AML-193 (cell line): ENCODE results near the gene LOC128125822.
A peak's percentile ranks its signal among the peaks of the same experiment; 100 is the strongest.

Experiments
- DNase-seq, 2 experiments: peaks; one replicate each; lab custom pipeline; 2025; lab: John Stamatoyannopoulos, UW

LOC128125822 gene

DNA sequence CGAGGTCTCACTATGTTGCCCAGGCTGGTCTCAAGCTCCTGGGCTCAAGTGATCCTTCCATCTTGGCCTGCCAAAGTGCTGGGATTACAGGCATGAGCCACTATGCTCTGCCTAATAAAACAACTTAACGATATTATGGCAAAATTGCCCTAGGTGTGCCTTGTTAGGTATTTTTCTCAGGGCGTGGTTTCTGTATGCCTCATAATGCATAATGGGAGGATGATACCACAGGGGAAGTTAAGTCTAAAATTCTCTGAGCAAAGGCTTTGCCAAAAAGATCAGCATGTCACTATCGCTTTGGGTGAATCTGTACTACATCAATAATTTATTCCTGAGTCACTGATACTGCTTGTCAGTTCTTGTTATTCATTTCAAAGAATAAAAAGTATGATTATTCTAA, 15.9 kb upstream of the LOC128125822 start:
- DNase-seq, result no peak

DNA sequence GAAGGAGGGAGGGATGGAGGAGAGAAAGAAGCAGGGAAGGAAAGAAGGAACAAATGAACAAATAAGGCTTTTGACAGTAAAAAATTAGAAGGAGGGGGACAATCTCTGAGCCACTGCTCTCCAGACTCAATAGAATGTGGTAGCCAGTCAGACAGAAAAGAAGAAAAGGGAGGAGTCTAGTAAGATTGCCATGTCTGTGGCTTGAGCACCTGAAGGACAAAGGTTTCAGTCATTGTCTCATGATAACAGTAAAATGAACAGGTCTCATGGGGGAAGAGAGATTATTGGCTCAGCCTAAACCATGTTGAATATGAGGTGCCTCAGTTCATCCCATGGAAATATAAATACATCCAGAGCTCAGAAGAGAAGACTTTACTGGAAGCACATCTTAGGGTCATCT, 14.0 kb upstream of the LOC128125822 start:
- no peak for DNase-seq

DNA sequence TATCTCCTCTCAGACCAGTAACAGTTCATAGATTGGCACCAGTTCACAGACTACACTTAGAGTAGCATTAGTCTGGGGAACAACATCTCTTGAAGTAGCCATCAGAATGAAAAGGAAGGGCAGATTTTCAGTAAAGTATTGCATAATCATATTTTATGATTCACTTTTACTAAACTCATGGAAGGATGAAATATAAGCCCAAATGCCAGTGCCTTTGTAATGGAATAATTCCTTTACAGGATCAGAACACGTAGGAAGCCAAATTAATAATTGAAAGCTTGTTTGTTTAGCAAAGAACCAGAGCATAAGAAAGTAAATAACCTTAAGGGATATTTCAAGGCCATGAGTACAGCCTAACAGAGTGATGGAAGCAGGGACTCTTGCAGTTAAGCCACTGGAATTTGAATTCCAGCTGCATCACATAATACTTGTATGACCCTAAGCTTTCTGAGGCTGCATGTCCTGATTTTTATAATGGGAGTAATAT, 11.4 kb upstream of the LOC128125822 start:
- no peak for DNase-seq

DNA sequence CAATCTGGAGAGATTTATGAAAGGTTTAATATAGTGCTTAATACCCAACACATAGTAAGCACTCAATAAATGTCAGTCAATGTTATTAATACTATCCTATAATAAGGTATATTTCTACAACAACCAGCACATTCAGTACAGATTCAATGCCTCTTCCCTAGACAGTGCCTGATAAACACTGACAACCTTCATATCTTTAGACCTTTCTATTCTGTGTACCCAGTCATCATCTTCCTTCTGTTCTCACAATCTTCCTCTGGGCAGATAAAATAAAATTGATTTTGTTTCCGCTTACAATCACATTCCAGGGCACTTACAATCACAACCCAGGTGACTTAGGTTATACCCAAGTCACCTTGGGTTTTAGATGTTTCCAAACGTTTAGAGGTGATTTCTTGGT, 11.0 kb upstream of the LOC128125822 start:
- no peak for DNase-seq

DNA sequence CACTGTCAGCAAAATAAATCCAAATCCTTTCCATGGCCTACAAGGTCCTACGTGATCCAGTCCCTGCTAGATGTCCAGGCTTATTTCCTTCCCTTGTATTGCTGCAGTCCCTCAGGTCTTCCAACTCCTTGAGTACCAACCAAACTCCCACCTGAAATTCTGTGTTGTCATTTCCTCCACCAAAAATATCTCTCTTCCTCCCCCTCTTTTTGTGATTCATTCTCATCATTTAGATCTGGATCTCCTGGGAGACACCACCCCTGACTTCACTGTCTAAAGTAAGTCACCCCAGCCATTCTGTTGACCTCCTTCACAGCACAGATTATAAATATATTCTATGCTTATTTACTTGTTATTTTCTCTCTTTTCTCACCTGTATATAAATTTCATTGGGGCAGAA, 9.0 kb upstream of the LOC128125822 start:
- no peak for DNase-seq

DNA sequence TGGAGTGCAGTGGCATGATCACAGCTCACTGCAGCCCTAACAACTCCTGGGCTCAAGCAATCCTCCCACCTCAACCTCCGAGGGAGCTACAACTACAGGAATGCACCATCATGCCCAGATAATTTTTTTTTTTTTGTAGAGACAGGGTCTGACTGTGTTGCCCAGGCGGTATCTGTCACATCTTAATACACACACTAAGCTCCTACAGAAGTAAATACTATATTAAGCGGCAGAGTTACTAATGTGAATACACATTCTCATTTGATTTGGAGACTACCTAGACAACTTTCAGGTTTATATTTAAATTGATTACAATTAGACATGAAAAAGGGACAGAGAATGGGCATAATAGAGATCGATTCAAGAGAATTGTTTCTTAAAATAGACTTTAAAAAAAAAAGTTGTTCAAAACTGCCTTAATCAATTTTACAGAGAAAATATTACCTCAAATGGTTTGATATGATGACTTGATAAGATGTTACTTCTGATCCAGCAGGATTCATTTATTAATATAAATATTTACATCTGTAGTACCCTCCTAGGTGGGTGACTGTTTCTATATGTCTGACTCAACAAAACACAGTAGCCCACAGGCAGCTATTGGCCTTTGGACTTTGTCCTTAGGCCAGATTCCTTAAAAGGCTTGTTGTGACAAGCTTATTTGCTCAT, 7.1 kb upstream of the LOC128125822 start:
- DNase-seq, result no peak

DNA sequence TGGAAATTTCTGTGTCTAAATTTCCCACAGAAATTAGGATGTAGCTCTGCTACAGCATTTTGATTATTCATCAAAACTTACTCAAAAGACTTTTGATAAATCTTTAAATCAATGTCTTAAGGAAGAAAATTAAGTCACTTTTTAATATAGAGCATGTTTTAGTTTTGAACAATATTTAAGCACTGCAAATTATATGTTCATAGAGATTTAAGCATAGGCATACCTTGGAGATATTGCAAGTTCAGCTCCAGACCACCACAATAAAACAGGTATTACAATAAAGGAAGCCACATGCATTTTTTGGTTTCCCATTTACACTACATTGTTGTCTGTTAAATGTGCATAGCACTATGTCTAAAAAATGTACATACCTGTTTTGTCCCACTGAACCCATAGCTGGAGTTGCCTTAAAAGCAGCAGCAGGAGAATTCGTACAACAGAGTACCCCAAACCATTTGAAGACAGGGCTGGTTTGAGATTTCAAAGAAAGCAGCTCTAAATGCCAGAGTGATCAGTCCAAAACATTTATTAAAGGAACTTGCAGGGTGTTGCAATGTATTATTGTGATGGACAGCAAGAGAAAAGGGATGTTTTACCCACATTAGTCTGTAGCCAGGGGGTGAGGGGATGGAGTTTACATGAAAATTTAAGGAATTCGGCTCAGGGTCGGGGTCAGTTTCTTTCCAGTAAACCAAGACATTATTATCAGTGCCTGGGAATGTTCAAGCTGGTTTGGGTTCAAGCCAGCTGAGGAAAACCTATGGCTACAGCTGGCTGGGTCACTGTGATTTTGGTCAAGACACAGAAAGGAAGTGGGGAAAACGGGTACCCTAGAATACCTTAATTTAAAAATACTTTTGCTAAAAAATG, 6.3 kb upstream of the LOC128125822 start:
- no peak for DNase-seq

DNA sequence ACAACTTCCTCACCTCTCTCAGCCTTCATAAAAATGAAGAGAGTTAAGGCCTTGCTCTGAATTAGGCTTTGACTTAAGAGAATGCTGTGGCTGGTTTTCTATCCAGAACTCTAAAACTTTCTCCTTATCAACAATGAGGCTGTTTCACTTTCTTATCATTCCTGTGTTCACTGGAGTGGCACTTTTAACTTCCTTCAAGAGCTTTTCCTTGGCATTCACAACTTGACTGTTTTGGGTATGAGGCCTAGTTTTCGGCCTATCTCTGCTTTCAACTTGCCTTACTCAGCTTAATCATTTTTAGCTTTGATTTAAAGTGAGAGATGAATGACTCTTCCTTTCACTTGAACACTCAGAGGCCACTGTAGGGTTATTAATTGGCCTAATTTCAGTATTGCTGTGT, 4.3 kb upstream of the LOC128125822 start:
- no peak for DNase-seq

DNA sequence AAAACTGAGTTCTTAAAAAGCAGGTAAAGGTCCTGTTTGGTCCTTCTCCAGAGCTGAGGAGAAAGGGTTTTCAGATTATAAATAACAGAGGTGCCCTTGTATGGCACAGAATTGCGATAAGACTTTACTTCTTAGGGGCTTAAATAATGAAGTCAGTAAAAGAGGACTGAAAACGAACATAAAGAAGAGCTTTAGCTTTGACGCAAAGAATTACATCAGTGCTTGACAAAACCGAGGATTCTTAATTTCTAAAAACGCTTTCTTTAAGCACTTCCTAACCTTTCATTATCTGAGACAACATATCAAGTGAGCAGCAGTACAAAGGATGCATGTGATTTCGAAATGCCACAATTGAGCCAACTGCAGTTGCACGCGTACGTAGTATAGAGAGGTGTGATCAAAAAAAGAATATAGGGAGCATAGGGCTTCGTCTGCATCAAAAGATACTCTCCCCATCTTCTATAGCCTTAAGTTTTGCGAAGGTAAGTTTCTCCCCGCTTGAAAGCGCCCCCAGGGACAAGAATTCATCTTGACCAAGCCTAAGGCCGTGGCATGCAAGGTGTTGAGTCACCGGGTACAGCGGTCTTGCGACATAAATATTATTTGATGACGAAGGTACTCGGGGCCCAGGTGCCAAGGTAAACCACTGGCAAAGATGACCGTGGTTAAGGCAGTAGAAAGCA, 778 bp upstream of the LOC128125822 start:
- DNase-seq, result peak; percentile 58 to 75

DNA sequence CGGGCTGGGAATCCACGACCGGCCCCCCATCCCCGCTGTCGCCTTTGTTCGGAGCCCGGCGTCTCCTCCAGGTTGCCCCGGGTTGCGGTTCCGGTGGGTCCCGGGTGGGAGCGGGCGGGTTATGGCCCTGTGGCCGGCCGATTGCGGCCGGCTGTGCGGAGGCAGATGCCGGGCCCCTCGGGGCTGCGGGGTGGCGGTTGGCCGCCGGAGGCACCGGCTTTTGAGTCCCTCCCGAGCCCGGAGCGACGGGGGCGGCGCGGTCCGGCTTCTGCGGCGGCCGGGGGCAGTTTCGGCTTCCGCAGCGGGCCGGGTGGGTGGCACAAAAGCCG, 431 bp downstream of the LOC128125822 start:
- no peak for DNase-seq

DNA sequence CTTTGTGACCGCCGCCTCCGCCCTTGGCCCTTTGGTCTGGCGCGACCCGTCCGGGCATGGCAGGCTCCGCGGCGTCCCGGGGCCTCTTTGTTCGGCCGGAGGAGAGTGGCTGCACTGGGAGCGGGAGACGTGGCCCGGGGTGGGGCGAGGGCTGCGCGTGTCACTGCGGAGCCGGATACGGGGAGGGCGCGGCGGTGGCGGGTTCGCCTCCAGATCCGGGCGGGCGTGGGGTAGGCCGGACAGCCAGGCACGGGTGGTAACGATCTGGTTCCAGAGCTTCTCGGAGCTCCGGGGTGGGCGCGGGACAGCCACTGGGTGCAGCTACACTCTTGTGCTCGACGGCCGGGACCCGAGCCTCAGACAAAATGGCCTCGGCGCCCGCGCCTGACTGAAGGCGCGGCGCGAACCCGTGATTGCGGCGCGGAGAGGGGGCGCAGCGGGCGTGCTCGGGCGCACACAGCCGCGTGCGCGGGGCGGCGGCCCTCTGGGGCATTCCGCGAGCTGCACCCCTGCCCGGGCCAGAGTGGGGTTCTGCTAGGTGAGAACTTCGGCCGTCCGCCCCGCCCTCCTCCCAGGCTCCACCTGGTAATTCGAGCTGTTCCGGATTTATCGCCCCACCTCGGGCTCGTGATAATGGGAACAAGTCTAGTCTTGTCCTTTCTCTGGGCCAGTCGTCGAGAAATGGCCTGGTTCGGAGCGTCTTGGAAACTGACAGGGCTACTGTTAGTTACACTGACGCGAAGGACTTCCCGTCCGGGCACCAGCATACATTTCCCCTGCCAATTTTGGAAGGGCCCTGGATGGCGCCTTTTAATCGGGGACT, 1.0 kb downstream of the LOC128125822 start:
- DNase-seq, result peak; percentile 37 to 52

DNA sequence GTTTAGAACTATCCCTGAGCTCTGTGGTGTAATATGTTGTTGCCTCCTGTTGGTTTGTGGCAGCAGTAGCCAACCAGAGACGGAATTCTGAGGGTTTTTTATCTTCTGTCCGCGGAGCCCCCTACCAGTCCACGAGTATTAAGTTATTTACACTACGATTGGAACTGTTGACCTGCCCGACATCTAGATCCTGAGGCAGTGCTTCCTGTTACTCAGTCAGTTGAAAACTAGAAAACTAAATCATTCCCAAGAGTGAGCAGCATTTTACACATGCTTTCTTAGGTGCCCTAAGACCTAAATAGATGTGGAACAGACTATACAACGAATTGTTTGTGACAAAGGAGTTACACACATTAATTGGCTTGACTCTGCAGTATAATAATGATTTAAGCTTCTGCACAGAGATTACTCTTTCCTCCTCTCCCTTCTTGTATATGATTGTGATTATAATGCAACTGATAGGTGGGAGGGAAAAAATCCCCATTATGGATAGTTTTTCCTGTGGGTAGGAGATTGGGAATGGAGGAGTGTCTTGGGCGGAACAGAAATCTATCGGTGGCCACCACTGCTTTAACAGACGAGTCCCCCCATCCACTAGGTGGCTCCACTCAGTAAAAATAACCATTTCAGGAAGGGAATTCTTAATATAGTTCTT, 1.7 kb downstream of the LOC128125822 start:
- peak; percentile 80 to 90 for DNase-seq

DNA sequence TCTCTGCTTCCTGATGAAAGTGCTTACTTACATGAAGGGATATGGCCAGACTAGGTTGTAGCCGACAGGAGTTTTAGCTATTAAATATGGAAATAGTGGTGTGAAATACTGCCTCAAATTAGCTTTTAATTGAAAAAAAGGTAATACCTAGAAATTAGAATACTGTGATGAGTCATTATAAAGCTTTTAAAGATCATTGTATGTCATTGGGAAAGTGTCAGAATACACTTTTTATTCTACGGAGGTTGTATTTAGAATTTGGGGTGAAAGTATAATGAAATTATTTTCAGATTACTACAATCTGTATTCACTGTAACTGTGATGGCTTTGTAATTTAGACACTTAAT, 2.2 kb downstream of the LOC128125822 start:
- DNase-seq, result no peak

DNA sequence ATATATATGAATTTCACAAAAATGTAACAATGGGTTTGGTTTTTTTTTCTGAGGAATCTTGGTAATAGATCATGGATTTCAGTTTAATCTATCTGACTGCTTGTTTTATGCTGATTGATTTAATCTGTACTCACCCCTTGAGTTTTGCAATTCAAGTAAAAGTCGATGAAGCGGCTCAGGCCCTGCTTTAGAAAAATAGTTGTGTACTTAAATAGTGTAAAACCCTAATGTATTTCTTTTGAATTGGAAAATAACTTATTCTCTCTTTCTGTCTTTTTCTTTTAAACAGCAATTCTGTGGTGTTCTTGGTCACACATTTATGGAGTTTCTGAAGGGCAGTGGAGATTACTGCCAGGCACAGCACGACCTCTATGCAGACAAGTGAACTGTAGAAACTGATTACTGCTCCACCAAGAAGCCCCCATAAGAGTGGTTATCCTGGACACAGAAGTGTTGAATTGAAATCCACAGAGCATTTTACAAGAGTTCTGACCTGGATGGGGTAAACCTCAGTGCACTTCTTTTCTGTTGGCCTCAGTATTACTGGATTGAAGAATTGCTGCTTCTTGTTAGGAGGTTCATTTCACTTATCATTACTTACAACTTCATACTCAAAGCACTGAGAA, 4.0 kb downstream of the LOC128125822 start:
- DNase-seq, result no peak

DNA sequence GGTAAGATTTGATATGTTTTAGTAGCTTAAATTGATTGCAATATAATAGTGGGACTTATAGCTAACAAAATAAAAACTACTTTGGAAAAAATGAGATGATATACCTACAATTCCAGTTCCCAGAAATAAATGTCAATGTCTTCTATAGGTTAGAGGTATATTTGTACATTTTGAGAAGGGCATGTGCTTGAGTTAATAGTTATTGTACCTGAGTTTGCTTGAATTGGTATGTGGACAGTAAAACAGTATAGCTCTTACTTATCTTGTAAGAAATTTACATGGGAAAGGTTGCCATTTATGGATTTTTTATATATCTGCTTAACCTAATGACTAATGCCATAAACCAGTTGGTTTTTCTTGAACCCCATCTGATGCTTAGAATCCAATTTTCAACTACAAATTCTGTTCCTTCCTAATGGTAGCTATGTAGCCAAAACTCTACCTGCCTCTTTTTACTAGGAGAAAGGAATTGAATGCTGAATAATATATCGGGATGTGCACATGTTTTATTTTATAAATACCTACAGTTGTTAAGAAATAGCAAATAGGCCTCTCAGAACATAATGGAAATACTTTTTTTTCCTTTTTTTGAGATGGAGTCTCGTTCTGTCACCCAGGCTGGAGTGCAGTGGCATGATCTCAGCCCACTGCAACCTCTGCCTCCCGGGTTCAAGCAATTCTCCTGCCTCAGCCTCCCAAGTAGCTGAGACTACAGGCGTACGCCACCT, 4.9 kb downstream of the LOC128125822 start:
- no peak for DNase-seq

DNA sequence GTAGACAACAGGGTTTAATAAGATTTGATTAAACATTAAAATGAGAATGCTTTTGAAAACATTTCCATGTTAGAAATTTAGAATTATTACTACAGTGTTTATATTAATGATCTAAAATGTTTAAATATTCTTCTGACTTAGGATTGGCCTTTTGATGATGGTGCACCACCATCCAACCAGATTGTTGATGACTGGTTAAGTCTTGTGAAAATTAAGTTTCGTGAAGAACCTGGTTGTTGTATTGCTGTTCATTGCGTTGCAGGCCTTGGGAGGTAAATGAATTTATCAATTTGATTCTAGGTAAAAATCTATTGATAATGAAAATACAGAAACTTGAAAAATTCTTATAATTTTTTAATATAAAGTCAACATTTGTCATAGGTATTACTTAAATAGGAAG, 6.5 kb downstream of the LOC128125822 start:
- no peak for DNase-seq

DNA sequence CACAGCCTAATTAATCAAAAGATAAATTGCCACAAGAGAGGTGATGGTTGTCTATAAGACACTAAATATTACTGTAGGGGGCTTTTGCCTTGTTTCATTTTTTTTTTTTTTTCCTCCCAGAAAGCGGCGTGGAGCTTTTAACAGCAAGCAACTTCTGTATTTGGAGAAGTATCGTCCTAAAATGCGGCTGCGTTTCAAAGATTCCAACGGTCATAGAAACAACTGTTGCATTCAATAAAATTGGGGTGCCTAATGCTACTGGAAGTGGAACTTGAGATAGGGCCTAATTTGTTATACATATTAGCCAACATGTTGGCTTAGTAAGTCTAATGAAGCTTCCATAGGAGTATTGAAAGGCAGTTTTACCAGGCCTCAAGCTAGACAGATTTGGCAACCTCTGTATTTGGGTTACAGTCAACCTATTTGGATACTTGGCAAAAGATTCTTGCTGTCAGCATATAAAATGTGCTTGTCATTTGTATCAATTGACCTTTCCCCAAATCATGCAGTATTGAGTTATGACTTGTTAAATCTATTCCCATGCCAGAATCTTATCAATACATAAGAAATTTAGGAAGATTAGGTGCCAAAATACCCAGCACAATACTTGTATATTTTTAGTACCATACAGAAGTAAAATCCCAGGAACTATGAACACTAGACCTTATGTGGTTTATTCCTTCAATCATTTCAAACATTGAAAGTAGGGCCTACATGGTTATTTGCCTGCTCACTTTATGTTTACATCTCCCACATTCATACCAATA, 7.8 kb downstream of the LOC128125822 start:
- no peak for DNase-seq

DNA sequence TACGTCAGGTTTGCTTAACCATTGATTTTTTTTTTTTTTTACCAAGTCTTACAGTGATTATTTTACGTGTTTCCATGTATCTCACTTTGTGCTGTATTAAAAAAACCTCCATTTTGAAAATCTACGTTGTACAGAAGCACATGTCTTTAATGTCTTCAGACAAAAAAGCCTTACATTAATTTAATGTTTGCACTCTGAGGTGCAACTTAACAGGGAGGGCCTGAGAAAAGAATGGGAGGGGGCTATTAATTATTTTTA, 8.4 kb downstream of the LOC128125822 start:
- no peak for DNase-seq

DNA sequence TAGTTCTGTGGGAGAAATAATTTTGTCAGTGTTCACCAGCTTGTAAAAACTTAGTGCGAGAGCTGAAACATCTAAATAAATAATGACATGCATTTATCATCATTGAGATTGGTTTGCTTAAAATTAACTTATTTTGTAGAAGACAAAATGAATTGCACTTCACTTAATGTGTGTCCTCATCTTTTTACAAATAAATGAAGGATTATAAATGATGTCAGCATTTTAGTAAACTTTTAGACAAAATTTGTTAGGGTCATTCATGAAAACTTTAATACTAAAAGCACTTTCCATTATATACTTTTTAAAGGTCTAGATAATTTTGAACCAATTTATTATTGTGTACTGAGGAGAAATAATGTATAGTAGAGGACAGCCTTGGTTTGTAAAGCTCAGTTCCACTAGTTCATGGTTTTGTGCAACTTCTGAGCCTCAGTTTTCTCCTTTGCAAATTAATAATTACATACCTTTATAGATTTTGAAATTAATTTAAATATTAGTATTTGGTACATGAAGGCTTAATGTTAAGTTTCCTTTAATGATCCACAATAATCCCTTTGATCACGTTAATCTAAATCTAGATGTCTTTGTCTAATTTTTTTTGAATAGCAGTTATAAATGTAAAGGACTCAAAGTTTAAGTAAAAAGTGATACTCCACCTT, 9.2 kb downstream of the LOC128125822 start:
- no peak for DNase-seq
